Stimulated activated CD4-positive, alpha-beta T cell treated with anti-CD3 and anti-CD28 coated beads, TNF-alpha, amount 100 ng/mL, for 1 hour (primary cell): ENCODE results near the gene E2F7.
A peak's percentile ranks its signal among the peaks of the same experiment; 100 is the strongest.

Experiments used
- DNase-seq, 3 donors: peaks; one replicate each; pipeline ENCODE4 v3.0.0-alpha.2; 2020; ENCODE audit warnings: low read depth in 3 of 3, low spot score in 1 of 3

Gene E2F7

DNA sequence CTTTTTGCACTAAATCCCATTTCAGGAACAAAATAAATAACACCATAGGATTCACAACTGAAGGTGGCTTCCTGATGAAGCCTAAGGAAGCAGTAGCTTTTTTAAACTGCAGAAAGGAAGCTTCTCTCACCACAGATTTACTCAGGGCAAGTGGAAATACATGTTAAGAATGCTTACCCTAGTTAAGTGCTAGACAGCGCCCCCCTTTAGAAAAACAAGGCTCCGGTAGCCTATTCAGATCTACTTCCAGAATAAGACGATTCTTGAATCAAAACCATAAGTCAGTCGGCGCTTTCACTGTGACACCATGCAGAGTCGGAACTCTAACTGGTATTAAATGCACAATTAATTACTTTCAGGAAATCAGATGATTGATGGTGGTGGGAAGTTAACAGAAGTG is 41.9 kb downstream of the E2F7 start:
- no peak for DNase-seq

DNA sequence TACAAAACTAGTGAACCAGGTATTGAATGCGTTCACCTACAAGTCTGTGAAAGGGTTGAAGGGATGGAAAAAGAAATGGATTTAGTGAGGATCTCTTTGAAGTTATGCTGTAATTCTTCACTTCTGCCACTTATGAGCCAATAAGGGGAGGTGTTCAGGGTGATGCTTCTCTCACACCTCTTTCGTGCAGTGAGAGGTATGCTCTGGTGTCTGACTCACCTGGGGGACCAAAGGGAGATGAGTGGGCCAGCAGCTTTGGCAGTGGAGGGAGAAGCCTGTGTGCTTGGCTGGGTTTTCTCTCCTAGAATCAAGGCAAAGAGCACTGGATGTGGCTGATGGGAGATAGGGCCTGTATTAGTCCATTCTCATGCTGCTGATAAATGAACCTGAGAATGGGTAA is 45.4 kb downstream of the E2F7 start:
- DNase-seq = no peak

DNA sequence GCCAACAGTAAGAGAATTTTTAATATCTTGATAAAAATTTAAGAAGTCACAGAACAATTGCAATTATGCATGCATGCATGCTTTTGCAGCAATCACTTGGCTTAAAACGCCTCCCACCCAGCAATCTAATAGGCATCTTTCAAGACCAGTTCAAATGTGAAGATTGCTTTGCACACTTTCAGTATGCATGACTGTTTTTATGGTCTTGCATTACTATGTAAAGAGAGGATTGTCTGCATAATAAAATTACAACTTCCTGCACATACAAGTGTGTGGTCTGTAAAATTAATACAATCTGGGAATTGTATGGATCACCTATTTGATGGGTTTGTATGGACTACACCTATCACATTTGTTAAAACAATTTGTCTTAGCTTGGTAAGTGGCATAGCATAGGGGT is 48.8 kb downstream of the E2F7 start:
- DNase-seq = no peak

DNA sequence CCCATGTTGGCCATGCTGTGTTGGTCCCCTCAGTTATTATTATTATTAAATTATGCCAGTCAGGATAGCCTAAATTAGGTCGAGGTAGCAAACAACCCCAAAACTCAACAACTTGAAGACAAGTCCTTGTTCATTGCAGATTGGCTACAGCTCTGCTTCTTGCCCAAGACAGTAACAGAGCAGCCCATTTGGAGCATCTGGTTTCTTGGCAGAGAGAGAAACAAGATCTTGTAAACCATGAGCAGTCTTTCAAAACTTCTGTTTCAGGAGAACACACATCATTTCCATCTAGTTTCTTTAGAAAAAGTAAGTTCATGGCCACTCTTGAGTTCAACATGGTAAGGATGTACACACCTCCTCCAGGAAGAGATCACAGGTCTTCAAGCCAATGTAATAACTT is 52.3 kb downstream of the E2F7 start:
- DNase-seq = no peak

DNA sequence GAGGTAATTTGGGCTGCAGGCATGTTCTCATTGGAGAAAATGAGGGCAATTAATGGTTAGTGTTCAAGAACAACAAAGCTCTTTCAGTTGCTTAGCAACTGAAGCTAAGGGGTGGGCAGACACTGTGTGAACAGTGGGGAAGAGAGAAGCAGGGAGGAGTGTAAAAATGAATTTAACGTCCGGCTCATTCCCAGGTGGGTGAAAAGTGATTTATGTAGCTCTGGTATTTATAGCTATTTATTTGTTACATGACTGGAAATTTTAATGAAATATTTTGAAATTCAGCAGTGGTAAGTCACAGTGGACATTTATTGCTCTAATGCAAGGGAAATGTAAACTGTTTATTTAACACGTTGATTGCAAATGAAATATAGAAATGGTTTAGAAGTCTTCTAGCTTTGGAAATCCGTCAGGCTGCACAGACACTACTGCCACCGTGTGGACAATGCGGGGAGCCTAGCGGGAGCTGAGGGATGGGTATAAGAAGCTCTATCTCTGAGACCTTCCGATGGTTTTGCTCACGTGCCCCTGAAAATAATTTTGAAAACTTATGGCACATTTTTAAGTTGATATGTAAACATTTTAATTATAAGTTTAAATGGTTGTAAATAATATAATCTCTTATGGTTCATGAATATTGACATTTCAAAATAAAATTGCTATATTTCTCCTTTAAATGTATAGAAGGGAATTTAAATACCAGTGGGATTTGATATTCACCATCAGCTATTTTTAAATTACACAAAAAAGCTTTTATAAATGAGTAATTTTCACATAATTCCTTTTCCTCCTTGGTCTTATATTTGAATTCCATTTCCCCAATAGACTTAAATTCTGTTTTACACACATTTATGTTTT is 54.4 kb downstream of the E2F7 start:
- DNase-seq = peak; percentile 17 to 48 (median 21)

DNA sequence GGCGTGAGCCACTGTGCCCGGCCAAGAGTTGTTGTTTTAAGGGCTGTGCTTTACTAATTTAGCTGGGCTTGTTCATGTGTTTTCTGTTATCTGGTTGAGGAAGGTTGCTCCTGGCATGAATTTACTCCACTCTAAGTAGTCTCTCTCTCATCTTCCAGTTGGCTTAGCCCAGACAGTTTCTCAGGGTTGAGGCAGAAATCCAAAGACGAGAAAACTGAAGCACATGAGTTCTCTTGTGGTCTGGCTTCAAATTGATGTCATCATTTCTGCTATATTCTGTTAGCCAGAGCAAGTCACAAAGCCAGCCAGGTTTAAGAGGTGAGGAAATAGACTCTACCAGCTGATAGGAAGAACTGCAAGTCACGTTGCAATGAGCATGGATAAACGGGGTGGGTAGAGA is 57.9 kb downstream of the E2F7 start:
- DNase-seq = no peak

DNA sequence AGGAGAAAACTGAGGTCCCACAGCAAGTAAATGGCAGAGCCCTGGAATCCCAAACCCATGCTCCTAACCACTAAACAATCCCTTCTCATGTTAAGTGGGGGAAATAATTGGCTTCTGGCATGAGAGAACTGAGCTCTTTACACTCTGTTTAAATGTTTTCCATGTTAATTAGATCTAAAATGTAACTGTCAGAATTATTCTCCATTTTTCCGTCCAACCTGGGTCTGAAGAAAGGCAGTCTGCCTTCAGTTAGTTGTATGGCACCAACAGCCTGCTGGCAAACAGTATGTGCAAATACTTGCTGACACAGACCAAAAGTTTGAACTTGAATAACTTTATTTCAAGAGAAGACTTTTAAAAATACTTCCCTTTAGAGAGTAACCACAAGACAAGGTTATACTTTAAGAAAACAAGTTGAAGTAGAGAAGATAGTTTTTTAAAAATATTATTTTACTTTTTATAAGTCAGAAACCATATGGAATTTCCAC is 59.7 kb downstream of the E2F7 start:
- DNase-seq = no peak

DNA sequence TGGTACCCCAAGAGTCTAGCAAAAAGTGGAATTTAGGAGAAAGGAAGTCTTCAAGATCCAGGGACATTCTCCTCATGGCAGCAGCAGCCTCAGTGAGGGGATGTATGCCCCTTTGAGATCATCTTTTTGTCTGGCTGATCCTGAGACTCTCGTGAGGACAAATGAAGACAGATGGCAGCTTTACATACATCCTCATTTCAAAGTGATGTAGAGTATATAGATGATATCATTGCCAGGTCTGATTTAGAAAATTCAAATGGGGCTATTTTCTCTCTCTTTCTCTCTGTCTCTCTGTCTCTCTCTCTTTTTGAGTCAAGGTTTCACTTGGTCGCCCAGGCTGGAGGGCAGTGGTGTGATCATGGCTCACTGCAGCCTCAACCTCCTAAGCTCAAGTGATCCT is 61.5 kb downstream of the E2F7 start:
- DNase-seq = no peak

DNA sequence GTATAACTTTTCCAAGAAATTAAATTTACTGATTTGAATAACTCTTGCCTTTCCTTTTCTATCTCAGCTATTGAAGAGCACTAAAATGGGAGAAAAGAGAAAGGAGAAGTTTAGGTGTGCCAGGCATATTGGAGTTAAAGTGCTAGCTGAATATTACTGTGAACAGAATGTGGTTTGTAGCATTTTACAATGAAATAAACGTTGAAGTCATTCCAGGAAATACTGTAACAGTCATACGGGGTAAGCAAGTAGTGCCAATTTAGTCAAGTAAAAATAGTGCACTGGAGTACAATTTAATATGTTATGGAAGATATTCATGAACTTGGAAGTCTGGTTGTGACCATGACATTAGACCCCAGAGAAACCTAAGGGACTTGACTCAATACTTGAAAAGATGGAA is 62.1 kb downstream of the E2F7 start:
- DNase-seq = no peak

DNA sequence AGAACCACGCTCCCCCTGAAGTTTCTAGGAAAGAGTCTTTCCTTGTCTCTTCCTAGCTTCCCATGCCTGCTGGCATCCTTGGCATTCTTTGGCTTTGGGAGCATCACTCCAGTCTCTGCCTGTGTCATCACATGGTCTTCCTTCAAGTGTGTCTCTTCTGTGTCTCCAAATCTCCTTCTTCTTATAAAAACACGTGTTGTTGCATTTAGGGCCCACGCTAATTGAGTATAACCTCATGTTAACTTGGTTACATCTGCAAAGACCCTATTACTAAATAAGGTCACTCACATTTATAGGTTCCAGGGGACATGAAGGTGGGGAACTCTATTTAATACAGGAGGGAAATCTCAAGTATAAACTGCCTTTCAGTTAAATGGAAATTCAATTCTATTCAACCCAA is 63.0 kb downstream of the E2F7 start:
- DNase-seq = no peak

DNA sequence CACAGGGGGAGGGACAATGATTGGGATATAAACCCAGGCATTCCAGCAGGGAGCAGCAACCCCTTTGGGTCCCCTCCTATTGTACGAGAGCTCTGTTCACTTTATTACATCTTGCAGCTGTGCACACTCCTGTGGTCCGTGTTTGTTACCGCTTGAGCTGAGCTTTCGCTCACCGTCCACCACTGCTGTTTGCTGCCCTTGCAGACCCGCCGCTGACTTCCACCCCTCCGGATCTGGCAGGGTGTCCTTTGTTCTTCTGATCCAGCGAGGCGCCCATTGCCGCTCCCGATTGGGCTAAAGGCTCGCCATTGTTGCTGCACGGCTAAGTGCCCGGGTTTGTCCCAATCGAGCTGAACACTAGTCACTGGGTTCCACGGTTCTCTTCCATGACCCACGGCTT is 64.1 kb downstream of the E2F7 start:
- DNase-seq = no peak

DNA sequence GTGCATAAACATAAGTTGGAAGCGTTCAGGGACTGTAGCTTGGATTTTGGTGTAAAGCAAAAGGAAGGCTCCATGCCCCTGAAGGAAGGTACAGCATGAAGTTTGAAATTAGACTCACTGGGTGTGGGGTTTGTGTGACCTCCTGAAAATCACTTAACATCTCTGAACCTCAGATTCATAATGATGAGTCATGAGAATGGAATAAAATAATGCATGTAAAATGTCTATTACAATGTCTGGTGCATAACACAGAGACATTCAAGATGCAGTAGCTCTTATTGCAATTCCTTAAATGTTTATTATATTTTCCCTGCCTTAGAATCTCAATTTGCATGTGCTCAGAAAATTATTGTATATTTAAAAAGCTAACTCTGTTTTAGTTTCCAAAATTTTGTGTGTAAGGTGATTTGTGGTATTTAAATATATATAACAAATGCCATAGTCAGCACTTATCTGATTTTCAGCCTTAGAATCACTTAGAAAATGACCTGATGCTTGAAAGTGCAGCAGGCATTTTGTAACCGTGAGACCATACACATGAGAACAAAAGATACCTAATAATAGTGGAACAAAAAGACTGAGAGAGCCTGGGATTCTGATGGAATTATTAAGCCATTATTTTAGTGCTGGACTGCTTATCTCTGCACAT is 66.3 kb downstream of the E2F7 start:
- no peak for DNase-seq

DNA sequence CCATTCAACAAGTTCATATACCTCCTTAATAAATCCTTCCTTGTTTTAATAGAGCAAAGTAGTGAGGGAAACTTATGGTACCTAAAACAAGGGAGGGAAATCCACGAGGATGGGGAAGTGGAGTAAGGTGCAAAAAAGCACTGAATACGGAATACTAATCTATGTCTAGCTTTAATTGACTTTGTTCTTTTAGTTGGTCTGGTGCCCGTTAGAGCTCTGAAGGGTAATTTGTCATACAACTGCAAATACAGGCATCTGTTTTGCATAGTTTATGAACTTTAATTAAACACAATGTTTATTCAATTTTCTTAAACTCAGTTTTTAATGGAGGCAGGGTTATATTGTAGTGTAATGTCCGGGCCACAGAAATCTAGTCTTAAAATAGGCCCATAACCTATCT is 67.0 kb downstream of the E2F7 start:
- DNase-seq = no peak

DNA sequence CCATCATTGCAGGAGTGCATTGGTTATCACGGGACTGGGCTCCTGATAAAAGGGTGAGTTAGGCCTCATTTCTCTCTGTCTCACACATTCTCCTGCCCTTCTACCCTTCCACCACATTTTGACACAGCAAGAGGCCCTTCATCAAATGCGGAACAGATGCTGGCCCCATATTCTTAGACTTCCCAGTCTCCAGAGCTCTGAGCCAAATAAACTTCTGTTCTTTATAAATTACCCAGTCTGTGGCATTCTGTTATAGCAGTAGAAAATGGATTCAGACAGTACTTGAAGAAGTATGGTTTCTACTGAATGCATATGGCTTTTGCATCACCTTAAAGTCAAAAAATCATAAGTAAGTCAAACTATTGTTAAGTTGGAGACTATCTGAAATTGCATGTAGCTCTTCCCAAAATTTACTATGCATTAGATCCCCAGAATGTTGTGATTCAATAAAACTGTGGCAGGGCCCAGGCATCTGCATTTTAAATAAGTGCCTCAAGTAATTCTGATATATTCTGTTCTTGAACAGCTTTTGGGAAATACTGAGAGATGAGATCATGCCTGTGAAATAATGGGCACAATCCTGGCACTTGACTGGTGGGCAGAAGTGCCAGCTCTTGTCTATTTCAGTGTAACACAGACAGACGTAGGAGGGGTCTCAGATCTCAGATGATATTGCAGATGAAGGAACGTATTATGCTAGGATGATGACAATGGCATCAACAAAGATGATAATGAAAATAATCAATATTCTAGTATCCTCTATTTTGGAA is 68.2 kb downstream of the E2F7 start:
- DNase-seq = no peak

DNA sequence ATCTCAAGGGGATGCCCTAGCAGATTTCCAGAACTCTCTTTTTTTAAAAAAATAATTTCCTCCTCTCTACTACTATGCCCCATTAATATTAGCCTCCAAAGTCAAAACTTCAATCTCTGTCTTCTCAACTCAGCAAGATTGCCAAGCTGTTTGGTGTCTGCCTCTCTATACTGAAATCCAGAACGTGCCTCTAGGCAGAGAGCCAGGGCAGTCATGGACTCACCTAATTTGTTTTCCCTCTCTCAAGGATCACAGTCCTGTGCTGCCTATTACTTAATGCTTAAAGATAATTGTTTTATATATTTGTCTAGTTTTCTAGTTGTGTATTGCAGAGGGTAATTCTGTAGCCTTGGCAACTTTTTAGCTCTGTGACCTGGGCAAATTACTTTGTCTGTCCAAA is 74.7 kb downstream of the E2F7 start:
- DNase-seq = no peak

DNA sequence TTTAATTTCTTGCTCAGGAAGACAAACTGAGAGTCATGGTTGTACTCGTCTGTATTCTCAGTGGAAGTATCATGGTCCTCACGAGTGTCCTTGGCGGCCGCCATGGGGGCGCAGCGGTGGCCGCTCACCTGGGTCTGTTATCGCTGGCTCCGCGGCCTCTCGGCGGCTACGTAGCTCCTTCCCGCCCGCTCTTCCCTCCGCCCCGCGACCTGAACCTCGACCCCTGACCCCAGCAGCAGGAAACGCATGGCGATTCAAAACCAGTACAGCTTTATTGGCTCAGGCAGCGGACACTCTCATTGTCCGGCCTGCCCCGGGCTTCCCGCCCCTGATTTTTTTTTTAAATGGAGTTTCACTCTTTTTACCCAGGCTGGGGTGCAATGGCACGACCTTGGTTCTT is 80.8 kb downstream of the E2F7 start:
- no peak for DNase-seq

DNA sequence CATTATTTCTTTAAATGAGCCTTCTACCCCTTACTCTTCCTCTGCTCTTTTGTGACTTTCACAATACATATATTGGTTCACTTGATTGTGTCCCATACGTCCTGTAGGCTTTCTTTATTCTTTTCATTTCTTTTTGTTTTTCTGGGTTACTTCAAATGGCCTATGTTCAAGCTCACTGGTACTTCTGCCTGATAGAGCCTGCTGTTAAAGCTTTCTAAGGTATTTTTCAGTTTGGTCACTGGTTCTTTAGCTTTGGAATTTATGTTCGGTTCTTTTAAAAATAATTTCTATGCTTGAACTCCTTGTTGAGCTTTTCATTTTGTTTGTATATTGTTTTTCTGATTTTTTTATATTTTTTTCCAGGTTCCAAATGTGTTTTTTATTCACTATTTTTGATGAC is 81.9 kb downstream of the E2F7 start:
- DNase-seq = no peak

DNA sequence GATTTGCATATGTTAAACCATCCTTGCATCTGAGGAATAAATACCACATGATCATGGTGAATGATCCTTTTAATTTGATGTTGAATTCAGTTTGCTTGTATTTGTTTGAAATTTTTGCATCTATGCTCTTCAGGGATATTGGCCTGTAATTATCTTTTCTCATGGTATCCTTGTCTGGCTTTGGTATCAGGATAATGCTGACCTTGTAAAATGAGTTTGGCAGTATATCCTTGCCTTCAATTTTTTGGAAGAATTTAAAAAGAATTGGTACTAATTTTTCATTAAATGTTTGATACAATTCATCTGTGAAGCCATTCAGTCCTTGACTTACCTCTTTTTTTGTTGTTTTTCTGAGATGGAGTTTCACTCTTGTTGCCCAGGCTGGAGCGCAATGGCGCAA is 85.2 kb downstream of the E2F7 start:
- no peak for DNase-seq

DNA sequence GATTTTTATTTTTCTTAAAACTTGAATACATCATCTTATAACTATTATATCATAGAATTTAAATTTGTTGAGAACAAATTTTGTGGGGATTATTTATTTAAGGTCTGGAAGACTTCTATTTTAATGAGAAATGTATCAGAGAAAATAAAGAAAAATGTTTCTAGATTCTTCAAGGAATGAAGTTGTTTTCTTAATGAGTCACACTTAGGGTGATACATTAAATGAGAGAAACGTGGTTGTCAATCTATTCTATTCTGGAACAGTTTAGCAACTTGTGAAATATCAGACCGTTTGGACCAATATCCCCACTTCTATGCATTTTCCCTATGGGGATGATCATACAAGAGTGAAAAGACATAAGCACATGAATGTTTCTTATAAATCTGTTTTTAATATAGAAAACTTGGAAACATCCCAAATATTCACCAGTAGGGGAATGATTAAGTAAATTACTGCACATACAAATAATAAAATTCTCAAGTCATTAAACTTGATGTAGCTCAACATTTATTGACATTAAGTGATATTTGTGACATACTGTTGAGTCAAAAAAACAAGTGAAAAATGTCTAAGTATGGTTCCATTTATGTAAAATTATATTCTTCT is 88.5 kb downstream of the E2F7 start:
- DNase-seq = no peak
